Mesenteric fat pad (tissue), 1 donor: ENCODE results near the gene ARMC7. TPM values are rescaled to one million over a fixed set of nuclear protein-coding genes. Genes with fewer than 3 reads are reported as not detected.
A peak's percentile ranks its signal among the peaks of the same experiment; 100 is the strongest.
"Not testable (repeated sequence)": the region's sequence is repeated elsewhere in the genome, so short reads cannot be mapped to it uniquely, and the experiment has no call there.

Source experiments
- DNase-seq: peaks from one replicate; pipeline ENCODE4 v3.0.0-alpha.2; 2020; ENCODE audit warnings: low spot score
- total RNA-seq: library from RNA; stranded (reverse); fragmentation: NEBNext Ultra II Directional; extraction: Animal tissue kit (Norgen Biotek cat#: 25700); gene quantifications from one replicate; pipeline ENCODE4 v1.2.1, GENCODE V29; 2021
- donor health status: DM: yes; HTN: yes; CAD: no.

ARMC7 gene
- total RNA-seq, 1 donor from 2014 or later = 7.9 TPM

DNA sequence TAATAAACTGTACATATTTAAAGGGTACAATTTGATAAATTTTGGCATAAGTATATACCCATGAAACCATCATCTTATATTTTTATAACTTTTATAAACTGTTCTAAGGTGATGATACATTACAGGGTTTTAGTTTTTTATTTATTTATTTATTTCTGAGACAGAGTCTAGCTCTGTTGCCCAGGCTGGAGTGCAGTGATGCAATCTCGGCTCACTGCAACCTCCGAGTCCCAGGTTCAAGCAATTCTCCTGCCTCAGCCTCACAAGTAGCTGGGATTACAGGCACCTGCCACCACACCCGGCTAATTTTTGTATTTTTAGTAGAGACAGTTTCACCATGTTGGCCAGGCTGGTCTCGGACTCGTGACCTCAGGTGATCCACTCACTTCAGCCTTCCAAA lies 18.2 kb downstream of the ARMC7 start:
- DNase-seq = not testable (repeated sequence)

DNA sequence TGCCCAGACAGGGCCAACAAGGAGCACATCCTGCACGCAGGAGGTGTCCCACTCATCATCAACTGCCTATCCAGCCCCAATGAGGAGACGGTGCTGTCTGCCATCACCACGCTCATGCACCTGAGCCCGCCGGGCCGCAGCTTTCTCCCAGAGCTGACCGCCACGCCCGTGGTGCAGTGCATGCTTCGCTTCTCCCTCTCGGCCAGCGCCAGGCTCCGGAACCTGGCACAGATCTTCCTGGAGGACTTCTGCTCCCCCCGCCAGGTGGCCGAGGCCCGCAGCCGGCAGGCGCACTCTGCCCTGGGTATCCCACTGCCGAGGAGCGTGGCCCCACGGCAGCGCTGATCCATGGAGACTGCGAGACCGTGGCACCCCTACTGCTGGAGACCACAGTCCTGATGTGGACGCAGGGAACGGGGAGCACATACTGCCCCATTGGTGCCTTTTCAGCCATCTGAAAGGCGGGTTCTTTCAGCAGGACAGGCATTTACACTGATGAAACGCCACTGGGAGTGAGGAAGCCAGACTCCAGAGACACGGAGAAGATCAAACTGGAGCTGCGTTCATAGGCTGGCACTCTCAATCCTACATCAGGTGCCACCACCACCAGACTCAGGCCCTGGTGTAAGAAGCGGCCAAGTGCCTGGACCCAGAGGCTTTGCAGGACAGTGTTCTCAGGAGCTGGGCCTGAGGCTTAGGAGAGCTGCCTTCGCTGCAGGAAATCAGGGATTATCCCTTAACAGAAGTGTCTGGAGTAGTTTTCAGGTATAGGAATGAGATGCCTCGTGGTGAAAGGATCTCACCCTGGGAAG lies 19.1 kb downstream of the ARMC7 start:
- no peak for DNase-seq

DNA sequence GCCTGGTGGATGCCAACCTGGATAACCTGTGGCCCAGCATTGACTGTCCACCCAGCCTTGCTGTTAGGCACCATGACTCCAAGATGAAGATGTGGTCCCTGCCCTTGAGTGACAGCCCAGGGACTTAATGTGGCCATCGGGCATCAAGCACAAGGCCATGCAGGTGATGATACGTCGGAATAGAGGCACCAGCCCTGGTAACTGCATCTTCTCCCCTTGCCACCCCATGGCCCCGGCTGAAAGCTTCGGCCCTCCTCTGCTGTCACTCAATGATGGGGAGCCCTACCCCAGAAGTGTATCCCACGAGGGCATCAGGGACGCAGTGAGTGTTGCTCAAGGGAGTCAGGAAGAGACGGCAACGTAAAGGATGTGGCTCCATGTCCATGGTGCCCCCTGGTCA lies 19.8 kb downstream of the ARMC7 start:
- DNase-seq = no peak

DNA sequence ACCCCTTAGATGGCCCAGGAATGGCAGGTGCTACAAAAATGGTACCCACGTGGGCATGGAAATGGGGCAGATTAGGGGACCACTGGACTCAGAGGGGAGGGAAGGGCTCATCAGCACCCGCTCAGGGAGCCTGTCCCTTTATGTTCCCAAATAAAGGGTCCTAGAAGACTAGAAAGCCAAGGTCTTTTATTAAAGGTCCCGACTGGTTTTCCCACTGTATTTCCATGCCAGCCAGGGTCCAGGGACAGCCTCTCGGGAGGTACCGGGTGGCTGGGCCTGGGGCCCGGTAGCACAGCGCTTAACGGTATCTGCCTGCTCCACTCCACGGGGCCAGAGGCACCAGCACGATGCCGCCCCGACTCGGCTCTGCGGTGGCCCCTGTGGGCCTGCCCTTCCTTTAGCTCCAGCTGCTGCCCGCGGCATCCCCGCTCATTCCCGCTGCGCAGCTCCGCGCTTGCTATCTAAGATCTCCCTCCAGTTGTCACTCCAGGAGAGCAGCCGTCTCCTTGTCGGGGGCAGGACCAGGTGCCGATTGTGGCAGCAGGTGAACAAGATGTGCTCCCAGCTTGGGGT lies 20.4 kb downstream of the ARMC7 start:
- DNase-seq = no peak

DNA sequence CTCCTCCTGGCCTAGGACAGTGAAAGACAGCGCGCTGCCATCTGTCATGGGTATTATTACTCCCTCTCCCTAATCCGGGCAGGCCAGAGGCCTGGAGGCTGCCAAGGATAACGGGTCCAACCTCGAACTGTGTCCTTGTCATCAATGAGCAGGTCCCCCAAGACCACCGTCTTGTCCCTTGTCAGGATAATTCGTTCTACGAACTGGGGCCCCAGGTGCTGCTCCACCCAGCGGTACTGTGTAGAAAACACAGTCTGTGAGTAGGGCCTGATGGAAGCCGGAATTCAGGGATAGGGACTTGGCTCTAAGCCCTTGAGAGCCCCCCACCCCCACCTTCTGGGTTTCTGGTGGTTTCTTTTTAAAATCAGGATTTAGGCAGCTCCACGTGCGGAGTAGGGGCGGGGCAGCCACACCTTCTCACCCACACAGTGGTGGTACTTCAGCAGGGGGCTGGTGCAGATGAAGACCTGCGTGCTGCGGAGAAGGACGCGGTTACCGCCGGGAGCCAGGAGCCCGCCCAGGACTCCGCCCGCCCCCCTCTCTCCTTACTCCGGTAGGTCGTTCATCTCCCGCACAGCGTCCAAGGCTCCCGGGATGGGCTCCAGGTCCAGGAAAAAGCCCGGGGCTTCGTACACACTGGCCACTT lies 21.0 kb downstream of the ARMC7 start:
- no peak for DNase-seq

DNA sequence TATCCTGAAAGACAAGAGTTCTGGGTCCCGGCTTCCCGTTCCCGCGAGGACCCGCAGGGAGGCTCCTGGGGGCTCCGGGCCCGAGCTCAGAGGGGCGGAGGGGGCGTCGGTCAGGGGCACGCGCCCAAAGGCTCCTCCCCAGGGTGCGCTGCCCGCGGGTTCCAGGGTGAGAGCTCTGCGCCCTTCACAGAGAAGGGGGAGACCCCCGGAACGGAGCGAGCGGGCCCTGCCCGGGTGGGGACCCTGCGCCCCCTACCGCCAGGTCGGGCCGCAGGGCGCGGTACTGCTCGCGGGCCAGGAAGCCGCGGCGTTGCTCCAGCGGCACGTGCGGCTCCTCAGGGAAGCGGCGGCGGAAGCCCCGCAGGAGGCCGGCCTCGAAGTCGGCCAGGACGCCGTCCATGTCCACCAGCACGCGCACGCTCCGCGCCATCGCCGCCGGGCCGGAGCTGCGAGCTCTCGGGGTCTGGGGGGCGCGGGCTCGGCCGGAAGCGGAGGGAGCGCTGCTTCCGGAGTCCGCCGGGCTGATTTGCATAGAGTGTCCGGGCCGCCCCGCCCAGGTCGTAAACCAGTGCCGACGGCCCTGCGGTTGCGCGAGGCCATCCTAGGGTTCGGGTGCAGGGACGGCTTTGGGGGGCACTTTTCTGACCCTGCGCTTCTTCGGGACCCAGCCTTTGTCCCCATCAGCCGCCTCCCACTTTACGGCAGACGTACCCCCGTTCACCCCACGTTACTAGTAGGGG lies 21.7 kb downstream of the ARMC7 start, which contains the start of gene NT5C:
Gene NT5C, minus strand, starts transcription at position 465 of the 740 bp plus-strand sequence. Its CDS starts 35 bp downstream, at position 430.
- DNase-seq = peak; percentile 93

DNA sequence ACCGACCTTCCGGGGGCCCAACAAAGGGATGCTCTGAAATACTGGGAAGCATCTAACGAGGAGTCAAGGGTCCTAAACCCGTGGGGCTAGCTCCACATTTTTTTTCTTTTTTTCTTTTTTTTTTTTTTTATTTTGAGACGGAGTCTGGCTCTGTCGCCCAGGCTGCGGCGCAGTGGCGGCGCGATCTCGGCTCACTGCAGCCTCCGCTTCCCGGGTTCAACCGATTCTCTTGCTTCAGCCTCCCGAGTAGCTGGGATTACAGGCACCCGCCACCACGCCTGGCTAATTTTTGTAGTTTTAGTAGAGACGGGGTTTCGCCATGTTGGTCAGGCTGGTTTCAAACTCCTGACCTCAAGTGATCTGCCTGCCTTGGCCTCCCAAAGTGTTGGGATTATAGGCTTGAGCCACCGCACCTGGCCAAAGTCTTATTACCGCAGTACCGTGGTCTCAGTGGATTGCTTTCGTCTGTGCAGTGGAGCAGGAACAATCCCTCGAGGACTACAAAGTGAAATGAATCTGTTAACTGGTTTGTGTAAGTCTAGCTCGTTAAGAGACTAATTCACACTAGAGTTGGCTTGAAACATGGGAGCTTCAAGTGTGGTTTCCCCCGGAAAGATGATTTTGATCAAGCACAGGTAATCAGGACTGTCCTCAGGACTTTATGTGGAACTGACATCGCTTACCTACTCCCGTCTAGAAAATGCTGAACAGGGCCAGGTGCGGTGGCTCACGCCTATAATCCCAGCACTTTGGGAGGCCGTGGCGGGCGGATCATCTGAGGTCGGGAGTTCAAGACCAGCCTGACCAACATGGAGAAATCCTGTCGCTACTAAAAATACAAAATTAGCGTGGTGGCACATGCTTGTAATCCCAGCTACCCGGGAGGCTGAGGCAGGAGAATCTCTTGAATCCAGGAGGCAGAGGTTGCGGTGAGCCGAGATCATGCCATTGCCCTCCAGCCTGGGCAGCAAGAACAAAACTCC lies 22.5 kb downstream of the ARMC7 start:
- DNase-seq = not testable (repeated sequence)

DNA sequence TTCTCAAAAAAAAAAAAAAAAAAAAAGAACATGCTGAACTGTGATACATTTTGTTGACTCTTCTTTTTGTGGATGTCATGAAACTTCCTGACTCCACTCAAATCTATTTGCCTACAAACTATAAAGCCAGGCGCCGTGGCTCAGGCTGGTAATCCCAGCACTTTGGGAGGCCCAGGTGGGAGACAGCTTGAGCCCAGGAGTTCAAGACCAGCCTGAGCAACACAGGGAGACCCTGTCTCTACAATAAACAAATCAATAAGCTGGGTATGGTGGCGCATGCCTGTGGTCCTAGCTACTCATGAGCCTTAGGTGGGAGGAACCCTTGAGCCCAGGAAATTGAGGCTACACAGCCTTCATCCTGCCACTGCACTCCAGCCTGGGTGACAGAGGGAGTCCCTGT lies 23.2 kb downstream of the ARMC7 start:
- no peak for DNase-seq

DNA sequence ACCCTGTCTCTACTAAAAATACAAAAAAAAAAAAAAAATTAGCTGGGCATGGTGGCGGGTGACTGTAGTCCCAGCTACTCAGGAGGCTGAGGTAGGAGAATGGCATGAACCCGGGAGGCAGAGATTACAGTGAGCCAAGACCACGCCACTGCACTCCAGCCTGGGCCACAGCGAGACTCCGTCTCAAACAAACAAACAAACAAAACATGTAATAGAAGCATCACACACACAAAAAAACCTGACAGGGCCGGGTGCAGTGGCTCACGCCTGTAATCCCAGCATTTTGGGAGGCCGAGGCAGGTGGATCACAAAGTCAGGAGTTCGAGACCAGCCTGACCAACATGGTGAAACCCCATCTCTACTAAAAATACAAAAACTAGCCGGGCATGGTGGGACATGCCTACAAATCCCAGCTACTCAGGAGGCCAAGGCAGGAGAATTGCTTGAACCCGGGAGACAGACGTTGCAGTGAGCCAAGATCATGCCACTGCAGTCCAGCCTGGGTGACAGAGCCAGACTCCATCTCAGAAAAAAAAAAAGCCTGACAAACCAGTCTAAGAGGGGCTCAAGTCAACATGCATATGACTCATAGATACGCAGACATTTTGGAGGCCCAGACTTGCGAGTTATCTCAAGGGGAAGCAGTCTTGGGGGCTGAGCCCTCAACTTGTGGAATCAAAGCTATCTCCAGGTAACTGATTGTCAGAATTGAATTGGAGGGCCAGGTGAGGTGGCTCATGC lies 24.0 kb downstream of the ARMC7 start:
- not testable (repeated sequence) for DNase-seq

DNA sequence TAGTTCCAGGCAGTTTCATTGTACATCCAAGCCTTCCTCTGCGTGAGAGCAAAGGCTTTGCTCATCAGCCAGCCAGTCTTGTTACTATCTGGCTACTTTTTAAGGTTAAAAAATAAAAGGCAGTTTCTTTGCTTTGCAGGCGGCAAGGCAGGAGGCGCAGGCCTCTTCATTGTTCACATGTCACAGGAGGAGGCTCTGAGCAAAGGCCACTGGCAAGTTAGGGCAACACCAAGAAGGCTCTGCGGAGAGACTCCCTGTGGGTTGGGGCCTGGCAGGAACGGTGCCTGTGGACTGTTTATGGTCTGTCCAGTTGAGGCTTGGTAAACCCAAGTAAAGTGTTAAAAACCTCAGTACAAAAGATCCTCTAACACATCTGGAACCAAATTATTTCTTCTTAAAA lies 25.7 kb downstream of the ARMC7 start:
- DNase-seq = no peak

DNA sequence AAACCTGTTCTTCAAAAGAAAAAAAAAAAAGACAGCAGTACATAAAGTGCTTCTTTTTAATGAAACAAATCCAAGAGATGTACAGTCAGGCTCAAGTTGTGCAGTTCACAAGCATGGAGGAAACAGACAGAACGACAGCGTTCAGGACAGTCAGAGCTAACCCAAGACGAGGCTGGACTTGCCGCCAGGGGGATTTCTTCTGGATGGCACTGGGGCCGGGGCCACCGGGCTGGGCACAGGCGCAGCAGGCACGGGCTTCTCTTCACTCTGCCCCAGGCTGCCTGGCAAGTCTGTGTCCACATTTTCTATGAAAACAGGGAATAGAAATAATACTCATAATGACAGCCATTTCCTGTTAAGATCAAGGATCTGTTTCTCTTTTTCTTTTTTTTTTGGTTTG lies 26.2 kb downstream of the ARMC7 start:
- DNase-seq = no peak

DNA sequence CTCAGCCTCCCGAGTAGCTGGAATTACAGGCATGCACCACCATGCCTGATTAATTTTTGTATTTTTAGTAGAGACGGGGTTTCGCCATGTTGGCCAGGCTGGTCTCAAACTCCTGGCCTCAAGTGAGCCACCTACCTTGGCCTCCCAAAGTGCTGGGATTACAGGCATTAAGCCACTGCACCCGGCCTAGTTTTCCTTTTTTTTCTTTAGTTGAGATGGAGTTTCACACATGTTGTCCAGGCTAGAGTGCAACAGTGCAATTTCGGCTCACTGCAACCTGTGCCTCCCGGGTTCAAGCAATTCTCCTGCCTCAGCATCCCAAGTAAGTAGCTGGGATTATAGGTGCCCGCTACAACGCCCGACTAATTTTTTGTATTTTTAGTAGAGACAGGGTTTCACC lies 28.0 kb downstream of the ARMC7 start:
- DNase-seq = not testable (repeated sequence)

DNA sequence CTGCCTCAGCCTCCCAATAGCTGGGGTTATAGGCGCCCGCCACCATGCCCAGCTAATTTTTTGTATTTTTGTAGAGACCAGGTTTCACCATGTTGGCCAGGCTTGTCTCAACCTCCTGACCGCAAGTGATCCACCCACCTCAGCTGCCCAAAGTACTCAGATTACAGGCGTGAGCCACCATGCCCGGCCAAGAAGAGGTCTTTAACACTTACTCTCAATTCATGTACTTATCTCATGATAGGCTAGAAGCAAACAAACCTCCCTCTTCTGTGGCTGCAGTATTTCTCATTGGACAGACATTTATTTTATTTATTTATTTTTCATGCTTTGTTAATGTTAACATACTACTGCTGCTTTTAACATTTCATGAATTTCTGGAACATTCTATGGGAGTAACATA lies 28.8 kb downstream of the ARMC7 start:
- no peak for DNase-seq

DNA sequence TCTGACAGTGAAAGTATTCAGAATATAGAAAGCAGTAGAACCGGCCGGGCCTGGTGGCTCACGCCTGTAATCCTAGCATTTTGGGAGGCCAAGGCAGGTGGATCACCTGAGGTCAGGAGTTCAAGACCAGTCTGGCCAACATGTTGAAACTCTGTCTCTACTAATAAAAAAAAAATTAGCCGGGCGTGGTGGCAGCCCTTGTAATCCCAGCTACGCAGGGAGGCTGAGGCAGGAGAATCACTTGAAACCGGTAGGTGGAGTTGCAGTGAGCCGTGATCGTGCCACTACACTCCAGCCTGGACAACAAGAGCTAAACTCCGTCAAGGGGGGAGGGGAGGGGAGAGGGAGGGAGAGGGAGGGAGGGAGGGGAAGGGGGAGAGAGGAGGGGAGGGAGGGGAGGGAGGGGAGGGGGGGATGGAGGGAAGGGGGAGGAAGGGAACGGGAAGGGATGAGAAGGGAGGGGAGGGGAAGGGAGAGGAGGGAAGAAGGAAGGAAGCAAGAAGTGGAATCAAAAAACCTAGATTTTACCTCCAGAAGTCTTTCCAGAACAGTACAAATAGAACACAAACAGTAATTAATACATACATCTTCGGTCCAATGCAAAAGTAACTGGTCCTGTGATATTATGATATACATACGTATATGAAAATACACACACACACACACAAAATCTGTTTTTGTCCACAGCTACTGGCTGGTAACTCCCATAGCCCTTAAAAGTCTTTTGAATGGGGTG lies 32.6 kb downstream of the ARMC7 start:
- no peak for DNase-seq

DNA sequence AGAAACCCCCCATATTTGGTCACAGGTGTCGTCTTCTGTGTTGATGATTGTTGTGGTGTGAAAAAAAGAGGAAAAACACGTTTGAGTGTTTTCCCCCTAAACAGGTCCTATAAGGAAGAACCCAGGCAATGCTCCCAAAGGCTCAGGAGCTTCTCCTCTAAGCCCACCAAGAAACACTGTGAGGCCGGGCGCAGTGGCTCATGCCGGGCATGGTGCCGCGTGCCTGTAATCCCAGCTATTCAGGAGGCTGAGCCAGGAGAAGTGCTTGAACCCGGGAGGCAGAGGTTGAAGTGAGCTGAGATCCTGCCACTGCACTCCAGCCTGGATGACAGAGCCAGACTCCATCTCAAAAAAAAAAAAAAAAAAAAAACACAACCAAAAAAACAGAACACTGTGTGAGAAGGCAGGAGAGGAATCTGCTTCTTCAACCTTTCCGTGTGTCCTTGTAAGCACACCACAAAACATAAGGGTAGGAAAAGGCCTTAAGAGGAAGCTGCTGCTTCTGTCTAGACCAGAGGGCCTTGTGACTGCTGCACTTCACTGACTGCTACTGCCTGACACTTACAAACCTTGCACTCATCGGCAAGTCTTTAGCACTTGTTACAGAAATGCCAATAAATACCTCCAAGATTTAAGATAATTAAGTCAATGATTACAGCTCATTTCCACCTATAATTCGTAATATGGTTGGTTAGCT lies 35.2 kb downstream of the ARMC7 start:
- DNase-seq = peak; percentile 49

DNA sequence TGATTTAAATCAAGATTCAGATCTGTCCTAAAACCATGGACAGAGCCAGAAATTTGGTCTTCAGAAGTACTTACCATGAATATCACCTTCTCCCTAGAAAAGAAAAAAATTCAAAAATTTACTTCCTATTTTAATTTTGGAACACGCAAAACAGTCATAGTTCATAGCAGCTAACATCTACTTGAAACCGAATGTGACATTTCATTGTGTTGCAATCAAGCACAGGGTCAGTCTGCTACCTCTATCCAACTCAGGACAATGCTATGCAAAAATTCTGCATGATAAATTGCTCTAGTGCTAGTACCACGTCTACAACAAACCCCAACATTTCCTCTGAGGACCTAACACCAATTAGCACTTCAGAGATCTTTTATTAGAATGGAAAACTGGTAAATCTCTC lies 36.8 kb downstream of the ARMC7 start:
- DNase-seq = no peak

DNA sequence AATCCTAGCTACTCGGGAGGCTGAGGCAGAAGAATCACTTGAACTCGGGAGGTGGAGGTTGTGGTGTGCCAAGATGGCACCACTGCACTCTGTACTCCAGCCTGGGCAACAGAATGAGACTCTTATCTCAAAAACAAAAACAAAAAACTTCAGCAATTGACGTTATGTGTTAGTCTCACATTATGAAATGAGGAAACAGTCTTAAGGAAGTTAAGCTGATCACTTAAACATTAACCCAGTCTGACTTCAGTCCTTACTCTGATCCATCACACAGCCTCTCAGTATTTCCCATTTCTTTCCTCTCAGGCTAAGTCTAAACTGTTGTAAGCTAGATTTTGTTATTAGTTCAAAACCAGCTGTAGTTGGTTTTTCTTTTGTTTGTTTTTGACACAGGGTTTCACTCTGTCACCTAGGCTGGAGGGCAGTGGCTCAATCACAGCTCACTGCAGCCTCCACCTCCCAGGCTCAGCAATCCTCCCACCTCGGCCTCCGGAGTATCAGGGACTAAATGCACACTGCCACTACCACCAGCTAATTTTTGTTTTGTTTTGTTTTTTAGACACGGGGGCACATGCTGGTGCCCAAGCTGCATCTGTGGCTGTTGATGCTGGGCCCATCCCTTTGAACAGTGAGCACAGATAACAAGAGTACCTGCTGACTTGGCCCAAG lies 38.2 kb downstream of the ARMC7 start:
- peak; percentile 53 for DNase-seq

DNA sequence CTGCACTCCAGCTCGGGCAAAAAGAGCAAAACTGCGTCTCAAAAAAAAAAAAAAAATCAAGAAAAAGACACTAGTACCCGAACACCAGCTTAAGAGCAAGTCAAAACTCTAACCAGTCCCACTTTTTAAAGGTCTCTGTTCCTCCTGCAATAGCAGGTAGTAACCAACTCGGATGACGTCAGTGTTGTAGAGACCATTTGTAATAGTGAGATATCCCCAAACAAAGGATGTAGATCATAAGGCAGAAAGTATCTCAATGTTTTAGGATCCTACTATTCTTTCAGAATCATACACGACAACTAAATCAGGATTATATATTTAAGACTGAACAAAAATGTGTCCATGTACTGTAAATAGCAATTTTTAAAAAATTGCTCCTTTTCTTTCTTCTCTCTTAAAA lies 42.2 kb downstream of the ARMC7 start:
- DNase-seq = no peak
